Activated CD8-positive, alpha-beta memory T cell treated with anti-CD3 and anti-CD28 coated beads for 24 hours (primary cell): ENCODE results near the gene SLCO3A1.

Experiments
- DNase-seq: peaks from one replicate; pipeline ENCODE4 v3.0.0-alpha.2; 2020

Gene SLCO3A1

DNA sequence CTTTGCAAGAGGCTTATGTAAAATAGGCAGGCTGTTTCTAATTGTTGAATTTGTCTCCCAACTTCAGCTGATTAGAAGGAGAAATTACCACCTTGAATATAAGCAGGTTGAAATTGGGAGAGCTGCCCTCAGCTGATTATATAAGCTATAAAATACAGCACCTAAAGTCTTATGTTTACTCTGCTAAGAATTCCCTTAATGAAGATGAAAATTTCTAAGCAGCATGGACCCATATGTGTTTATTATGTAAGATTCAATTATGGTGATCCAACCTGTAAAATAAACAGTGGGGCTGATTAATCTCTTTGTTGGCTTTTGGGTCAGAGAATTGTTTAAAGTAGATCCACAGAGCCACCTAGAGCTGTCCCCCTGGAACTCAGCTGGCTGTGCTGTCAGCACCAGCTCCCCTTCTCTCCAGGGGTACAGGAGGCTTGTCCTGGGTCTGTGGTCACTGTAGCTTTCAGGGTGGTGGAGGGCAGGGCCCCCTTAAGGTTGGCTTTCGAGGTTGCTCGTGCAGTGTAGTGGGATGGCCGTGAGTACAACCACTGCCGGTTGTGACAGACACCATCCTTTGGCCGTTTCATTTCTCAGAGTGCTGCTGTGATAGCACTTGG, 9.5 kb downstream of the SLCO3A1 start:
- DNase-seq: no peak

DNA sequence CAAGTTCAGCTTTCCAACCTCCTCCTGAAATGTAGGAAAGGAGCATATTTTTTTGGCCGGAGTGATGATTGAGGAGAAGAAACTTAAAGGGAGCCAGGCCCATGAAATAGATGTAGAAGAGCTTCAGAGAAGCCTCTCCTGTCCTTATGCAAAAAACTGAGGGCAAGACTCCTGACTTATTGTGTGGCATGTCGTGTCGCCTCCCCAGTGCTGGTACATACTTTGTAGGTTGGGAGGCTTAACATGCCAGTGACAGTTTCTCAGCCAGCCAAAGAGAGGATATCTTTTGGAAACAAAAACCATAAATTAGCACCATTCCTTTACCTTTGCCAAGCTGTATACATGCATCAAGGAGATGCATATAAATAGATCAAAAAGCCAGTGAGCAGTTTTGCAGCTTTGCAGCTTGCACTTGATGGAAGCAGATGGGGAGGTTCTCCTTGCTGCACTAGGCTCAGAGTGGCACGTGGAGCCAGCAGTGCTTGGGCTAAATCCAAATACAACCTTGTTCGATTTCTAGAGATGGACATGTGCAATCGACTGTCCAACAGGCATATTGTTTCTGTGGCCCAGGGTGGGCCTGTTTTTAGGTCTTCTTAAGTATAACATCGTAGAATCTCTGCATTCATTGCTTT, 10.2 kb downstream of the SLCO3A1 start:
- no peak for DNase-seq

DNA sequence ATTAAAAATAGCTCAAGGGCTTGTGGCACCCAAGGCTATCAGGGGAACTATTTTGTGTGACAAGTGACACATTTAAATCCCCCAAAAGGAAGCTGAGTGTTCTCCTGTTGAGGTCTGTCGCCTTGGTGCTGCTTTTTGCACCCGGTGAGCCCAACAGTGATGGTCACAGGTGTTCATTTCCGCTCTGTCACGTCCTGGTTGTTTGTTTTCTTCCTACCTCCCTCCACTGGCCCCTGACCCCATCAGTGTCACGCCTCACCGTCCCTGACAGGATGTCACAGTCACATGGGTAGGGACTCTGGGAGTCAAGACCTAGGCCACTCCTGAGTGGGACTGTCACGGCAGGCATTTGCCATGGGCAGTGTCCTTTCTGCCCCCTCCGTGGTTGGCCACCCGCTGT, 11.2 kb downstream of the SLCO3A1 start:
- no peak for DNase-seq

- DNase-seq: no peak
Observed at GRCh38 chr15:91865486-91865885, 12.0 kb downstream of the SLCO3A1 start.

DNA sequence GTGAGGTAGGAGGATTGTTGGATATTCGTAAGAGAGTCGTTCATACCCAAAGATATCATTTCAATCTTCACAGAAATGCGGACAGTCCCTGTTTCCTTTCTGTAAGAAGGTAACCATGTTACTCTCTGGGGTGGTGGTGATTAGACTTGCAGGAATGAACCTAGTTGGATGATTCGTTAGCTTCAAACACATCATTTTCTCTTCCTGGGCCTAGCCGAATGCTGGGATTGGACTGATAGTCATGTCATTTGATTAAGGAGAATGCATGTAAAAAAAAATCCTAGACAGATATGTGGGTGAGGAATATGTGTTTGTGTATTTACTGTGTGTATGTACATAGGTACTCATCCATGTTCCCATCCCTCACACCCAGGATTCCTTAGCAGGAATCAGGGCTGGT, 12.4 kb downstream of the SLCO3A1 start:
- no peak for DNase-seq

DNA sequence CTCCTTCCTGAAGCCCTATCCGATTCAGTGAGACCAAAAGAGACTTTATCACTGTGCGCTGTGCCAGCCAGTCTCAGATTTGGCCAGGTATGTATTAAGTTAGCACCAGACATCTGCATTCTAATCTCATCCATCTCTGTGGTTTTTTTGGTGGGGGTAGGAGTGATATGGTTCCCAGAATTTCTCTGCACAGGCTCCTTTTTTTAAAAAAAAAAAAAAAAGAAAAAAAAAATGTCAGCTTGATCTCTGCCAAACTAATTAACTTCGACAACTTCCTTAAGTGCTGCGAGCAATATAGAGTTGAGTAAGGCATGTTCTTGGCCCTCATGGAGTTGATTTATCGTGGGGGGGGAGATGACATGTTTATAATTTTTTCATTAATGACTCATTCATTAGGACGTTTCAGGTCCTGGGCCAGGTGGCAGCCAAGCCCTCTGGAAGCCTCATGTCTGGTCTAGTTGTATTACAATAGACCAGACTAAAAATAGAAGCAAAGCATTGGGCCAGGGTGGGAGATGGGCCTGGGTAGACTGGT, 12.9 kb downstream of the SLCO3A1 start:
- no peak for DNase-seq

- no peak for DNase-seq
Observed at GRCh38 chr15:91866971-91867372, 13.5 kb downstream of the SLCO3A1 start.

DNA sequence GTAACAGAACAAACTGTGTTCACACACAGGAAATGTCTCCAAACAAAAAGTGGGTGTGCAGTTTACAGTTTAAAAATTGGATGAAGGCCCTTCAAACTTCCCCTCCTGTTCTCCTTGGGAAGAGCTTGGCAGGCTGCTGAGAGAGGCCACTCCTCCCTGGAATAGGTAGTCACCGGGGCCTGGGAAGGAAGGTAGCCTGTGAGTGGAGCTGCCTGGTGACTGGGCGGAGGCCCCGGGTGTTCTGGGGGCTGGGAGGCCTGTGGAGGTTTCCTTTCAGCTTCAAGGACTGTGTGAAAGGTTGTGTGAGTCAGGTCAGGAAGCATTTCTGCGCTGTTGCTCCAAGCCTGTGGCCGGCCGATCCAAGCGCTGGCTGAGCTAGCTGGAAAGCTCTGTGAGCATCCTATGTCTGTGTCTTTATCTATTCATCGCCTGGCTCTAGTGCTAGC, 14.1 kb downstream of the SLCO3A1 start:
- no peak for DNase-seq

DNA sequence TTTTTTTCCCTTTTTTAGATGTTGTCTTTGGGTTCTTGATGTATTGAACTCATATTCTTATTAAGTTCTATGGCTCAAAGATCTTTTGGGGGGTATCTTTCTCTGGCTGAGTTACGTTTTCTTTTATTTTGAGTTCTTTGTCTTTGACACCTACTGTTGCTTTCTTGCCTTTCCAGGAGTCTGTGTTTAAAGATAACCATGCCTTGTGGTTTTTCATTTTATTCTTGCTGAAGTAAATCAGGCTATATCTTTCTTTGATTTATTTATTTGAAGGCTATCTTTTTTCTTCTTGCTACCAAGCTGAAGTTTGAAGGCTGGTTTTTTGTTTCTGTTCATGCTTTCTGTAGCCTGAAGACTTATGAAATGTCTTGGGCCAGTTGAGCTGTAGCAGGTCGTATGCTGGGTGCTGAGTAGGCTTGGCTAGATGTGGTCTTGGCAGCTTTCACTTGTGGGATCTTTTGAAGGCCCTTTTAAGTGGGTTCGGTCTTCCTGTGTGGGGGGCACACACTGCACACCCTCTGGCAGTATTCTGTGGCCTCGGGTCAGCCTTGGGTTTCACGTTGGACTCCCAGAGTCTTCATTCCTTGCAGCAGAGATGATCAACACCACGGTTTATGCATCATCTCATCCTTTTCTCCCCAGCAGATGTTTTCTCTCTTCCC, 17.5 kb downstream of the SLCO3A1 start:
- DNase-seq: no peak

DNA sequence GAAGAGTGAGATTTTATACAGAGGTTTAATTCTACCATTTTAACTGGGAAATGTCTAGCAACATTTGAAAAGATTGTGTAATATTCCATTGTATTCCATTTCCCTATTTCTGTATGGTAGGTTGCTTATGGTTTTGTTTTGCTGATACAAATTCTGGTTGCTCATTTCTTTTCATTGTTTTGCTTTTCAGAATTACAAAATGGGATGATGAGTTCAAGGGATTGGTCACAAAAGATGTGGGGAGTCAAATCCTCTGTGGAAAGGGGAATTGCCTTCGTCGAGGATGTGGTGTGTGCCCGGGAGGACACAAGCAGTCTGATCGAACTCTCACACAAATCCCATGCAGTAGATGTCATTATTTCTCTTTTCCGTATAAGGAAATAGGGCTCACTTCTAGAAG, 18.3 kb downstream of the SLCO3A1 start:
- no peak for DNase-seq

- DNase-seq: no peak
Observed at GRCh38 chr15:91872356-91873137, 19.0 kb downstream of the SLCO3A1 start.

DNA sequence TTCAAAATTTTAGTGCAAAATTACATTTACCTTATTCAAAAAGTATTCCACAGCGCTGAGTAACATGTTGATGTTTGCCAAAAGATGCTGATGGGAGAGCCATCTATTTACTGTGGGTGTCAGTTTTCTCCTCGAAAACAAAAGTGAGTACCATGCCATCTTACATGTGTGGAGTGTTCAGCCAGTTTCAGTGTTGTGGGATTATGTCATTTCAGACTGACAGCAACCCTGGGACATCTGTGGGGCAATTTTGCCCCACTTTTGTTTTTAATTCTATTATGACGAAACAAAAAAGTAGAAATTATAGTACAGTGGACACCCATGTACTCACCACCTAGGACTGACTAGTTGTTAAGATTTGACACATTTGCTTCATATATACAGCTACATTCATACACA, 19.6 kb downstream of the SLCO3A1 start:
- DNase-seq: no peak

DNA sequence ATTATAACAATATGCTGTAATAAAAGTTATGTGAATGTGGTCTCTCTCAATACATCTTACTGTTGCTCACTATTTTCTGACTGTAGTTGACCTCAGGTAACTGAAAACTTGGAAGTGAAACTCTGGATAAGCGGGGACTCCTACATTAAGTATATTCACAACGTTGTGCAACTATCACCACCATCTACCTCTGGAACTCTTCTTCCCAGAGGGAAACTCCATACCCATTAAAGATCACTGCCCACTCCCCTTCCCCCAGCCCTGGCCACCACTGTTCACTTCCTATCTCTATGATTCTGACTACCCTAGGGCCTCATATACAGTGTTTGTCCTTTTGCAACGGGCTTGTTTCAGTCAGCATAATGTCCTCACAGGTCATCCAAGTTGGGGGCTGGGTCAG, 20.7 kb downstream of the SLCO3A1 start:
- no peak for DNase-seq

DNA sequence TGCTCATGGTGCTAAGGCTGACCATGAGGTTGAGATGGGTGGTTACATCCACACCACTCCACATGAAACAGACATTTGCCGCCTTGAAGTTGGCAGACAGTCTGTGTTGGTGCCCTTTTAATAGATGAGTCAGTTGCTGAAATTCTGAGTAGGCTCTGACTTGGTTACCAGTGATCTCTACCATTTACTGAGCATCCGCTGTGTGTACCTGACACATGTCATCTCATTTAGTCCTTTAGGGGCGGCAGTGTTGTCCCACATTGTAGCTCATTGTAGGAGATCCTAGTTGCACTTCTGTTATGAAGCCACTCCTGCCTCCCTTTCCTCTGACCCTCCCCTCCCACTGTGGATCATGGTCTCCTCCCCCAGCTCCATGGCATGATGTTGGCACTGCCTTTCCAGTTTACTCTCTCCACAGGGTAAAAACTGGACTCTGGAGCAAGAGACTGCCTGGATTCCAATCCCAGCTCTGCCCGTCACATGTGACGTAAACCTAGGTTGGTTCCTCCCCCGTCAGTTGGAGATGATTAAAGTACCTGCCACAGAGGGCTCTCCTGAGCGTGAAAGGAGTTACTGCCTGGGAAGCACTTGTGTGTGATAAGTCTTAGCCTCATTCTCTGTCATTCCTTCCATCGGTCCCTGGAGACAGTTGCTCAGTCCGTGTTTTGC, 21.6 kb downstream of the SLCO3A1 start:
- no peak for DNase-seq

DNA sequence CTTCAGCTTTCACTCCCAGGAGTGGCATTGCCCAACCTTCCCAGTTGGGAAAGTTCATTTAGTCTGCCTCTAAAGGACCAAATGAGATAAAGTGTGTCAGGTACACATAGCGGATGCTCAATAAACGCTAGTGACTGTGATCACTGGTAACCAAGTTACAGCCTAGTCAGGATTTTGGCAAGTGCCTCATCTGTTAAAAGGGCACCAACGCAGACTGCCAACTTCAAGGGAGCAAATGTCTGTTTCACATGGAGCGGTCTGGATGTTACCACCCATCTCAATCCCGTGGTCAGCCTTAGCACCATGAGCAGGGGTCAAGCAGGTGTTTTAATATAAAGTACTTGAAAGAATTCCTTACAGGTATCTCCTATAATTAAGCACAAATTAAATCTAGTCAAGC, 22.7 kb downstream of the SLCO3A1 start:
- no peak for DNase-seq

DNA sequence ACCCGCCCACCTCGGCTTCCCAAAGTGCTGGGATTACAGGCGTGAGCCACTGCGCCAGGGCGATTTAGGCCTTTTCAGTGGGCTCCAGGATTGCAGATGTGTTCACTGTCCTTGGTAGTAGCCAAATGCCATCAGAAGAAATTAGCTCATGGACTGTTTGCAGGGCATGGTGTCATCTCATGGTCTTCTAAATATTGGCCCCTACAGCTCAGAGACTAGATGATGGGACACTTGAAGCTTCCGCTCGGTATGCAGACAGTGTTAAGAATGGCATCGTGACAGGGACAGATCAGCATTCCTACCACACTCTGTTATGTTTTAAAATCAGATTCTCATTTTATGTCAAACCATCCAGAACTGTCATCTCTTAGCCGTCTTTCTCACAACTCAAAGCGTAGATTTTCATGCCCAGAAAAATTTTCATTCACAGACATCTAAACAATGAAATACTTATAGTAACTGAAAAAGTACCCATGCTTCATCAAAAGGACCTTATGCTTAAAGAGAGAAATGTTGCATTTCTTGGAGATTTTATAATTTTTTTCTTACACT, 24.9 kb downstream of the SLCO3A1 start:
- DNase-seq: no peak

DNA sequence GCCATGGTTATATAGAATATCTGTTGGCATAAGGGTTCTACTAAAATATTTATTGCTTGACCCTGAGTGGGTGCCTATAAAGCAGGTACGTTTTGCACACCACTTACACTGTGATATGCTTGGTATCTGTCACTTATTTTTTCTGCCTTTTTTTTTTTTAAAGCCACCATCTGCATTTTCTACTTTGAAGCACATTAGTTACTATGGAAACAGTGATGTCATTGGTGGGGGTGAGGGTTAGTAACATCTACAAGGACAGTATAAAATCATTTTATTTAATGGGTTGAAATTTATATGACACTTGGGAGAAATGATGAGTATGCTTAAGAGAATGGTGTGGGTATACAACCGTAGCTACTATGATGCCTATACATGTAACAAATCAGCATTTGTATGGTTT, 25.6 kb downstream of the SLCO3A1 start:
- DNase-seq: no peak

- DNase-seq: no peak
Observed at GRCh38 chr15:91880373-91880772, 26.9 kb downstream of the SLCO3A1 start.

DNA sequence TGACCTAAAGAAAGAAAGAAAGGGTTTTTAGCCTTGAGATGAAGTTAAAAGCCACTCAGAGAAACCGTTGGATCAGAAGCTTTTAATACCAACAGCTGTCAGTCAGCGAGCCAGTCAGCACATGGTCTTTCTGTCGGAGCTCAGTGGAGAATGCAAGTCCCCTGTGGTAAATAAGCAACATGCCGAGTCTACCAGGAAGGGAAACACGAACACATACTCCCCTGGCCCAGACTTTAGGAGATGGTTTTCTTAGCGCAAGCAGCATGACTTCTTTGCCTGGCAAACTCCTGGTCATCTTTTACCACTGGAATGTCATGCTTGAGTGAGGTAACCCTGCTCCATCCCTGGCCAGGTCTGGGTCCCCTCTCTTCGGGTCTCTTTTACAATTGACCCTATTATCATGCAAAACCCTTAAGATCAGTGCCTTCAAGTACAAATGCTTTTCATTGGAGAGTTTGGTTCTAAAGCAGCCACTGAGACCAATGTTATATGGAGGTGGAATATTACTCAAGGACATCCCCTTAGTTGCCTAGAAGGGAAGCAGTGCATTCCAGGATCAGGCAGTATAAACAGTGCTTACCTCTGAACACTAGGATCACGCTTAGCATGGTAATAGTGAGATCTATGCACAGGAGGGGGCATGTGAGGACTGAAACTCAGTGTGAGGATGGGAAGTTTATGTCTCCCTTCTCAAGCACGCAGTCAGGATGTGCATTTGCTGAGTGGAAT, 28.2 kb downstream of the SLCO3A1 start:
- no peak for DNase-seq

- DNase-seq: no peak
Observed at GRCh38 chr15:91882858-91883586, 29.5 kb downstream of the SLCO3A1 start.

DNA sequence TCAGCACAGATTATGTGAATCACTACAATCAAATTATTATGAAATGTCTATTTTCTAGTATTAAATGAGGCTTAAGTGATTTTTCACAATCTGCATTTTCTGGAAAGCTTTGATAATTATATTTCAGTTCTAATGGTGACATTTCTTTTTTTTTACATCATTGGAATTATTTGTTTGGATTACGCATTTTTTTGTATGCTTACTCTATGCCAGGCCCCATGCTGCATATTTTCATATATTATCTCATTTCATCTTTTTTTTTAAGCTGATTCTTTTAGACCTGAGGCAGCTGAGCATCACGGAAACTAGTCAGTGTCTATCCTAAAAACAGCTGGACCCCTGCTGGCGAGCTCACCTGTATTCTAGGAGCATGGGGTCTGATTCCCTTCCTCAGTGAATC, 31.1 kb downstream of the SLCO3A1 start:
- DNase-seq: no peak
